Tibial nerve (tissue), 3 donors: Measurements from ENCODE around the gene DHRS13.

ENCODE experiments used
- POLR2A ChIP-seq, 2 donors: fragments of 450-650 bp; IDR thresholded peaks; one replicate each; pipeline ENCODE4 v1.6.1; 2017; ENCODE audit warnings: antibody characterized with exemption in 2 of 2, mild to moderate bottlenecking in 2 of 2, moderate library complexity in 2 of 2
- TF ChIP-seq, protein P1 (sequence below), 5 experiments: fragments of 200-600 bp in 3 of 5; fragments of 450-650 bp in 2 of 5; sonication (generic) in 3 of 5; IDR thresholded peaks; one replicate each; pipeline ENCODE4 v1.5.1; 2016 to 2019; ENCODE audit warnings: antibody characterized with exemption in 5 of 5, mild to moderate bottlenecking in 3 of 5, moderate library complexity in 2 of 5

GRCh38 chr17:28860363-28860808 lies 42.5 kb downstream of the DHRS13 start:
- TF ChIP-seq, protein P1, sequence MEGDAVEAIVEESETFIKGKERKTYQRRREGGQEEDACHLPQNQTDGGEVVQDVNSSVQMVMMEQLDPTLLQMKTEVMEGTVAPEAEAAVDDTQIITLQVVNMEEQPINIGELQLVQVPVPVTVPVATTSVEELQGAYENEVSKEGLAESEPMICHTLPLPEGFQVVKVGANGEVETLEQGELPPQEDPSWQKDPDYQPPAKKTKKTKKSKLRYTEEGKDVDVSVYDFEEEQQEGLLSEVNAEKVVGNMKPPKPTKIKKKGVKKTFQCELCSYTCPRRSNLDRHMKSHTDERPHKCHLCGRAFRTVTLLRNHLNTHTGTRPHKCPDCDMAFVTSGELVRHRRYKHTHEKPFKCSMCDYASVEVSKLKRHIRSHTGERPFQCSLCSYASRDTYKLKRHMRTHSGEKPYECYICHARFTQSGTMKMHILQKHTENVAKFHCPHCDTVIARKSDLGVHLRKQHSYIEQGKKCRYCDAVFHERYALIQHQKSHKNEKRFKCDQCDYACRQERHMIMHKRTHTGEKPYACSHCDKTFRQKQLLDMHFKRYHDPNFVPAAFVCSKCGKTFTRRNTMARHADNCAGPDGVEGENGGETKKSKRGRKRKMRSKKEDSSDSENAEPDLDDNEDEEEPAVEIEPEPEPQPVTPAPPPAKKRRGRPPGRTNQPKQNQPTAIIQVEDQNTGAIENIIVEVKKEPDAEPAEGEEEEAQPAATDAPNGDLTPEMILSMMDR (IDR thresholded peaks at IDR 0.05) = no peak
- no peak for TF ChIP-seq POLR2A (IDR thresholded peaks at IDR 0.05)
